GM12878 (cell line): ENCODE results near the gene GLS.

Experiments
- CTCF ChIP-seq, 3 experiments: IDR thresholded peaks in 2 of 3; conservative IDR thresholded peaks in 1 of 3; 2 replicates each; pipeline ENCODE4 v1.5.1; 2011; ENCODE audit warnings: low read depth in 3 of 3, low read length in 3 of 3, mild to moderate bottlenecking in 3 of 3, control low read depth in 2 of 3, moderate library complexity in 2 of 3, inconsistent platforms in 1 of 3, mixed read lengths in 1 of 3; ENCODE audit not compliant: control insufficient read depth in 2 of 3, insufficient read depth in 1 of 3; ENCODE audit errors: extremely low read depth in 1 of 3
- FOXM1 ChIP-seq: IDR thresholded peaks from 2 replicates; pipeline ENCODE4 v1.6.1; 2012; ENCODE audit warnings: low read depth, mild to moderate bottlenecking, inconsistent platforms, low read length, moderate library complexity
- HDAC6 ChIP-seq: fragments of 200-600 bp; sonication (generic); IDR thresholded peaks from one replicate; pipeline ENCODE4 v1.8.0; 2017; ENCODE audit warnings: antibody characterized with exemption; ENCODE audit not compliant: unreplicated experiment
- KDM1A ChIP-seq: fragments of 200-600 bp; sonication (generic); IDR thresholded peaks from 2 replicates; pipeline ENCODE4 v1.6.1; 2016; ENCODE audit warnings: borderline replicate concordance
- MEF2A ChIP-seq: IDR thresholded peaks from 2 replicates; pipeline ENCODE4 v1.6.1; 2011; ENCODE audit warnings: low read depth, mild to moderate bottlenecking, low read length, moderate library complexity; ENCODE audit not compliant: insufficient read depth
- NBN ChIP-seq: fragments of 450-650 bp; IDR thresholded peaks from 2 replicates; pipeline ENCODE4 v1.6.1; 2016
- RAD51 ChIP-seq: fragments of 450-650 bp; IDR thresholded peaks from 2 replicates; pipeline ENCODE4 v1.6.1; 2016; ENCODE audit warnings: moderate library complexity, mild to moderate bottlenecking, inconsistent platforms
- RCOR1 ChIP-seq: conservative IDR thresholded peaks from 2 replicates; pipeline ENCODE4 v1.6.1; 2012; ENCODE audit warnings: low read depth, low read length, improper control_type of control experiment
- SIX5 ChIP-seq: IDR thresholded peaks from 2 replicates; pipeline ENCODE4 v1.6.1; 2011; ENCODE audit warnings: mild to moderate bottlenecking, low read depth, low read length, moderate library complexity; ENCODE audit not compliant: severe bottlenecking
- SUZ12 ChIP-seq: fragments of 200-600 bp; sonication (generic); IDR thresholded peaks from one replicate; pipeline ENCODE4 v1.6.1; 2018; ENCODE audit warnings: antibody characterized with exemption, mild to moderate bottlenecking; ENCODE audit not compliant: unreplicated experiment
- USF1 ChIP-seq: IDR thresholded peaks from 2 replicates; pipeline ENCODE4 v1.6.1; 2011; ENCODE audit warnings: borderline replicate concordance, low read depth, mild to moderate bottlenecking, moderate library complexity, mixed read lengths, low read length; ENCODE audit not compliant: insufficient read depth; ENCODE audit errors: extremely low read length
- ZNF217 ChIP-seq: fragments of 450-650 bp; IDR thresholded peaks from 2 replicates; pipeline ENCODE4 v1.6.1; 2017; ENCODE audit warnings: antibody characterized with exemption, mild to moderate bottlenecking

- TF ChIP-seq CTCF (IDR thresholded peaks at IDR 0.05 in 2 of 3, conservative IDR thresholded peaks at IDR 0.05 in 1 of 3; ENCODE audit: control insufficient read depth in 2 of 3, extremely low read depth in 1 of 3, insufficient read depth in 1 of 3, low read depth in 3 of 3, low read length in 3 of 3) (no peak), RAD51 (no peak), NBN (no peak), RCOR1 (no peak), ZNF217 (no peak), HDAC6 (no peak), MEF2A (no peak), KDM1A (no peak), SUZ12 (no peak), FOXM1 (no peak), USF1 (no peak), SIX5 (no peak)
Observed at GRCh38 chr2:190916829-190917228, 36.2 kb downstream of the GLS start.
